Fibroblast of villous mesenchyme (primary cell): Measurements from ENCODE around the gene AGBL4. TPM values are rescaled to one million over a fixed set of nuclear protein-coding genes. Genes with fewer than 3 reads are reported as not detected.

ENCODE experiments used
- DNase-seq: peaks from one replicate; pipeline ENCODE4 v3.0.0-alpha.2; 2010; ENCODE audit warnings: low read depth
- H3K4me3 ChIP-seq: 2 replicates; pipeline ENCODE4 v1.5.1; 2011; ENCODE audit warnings: low read depth, mild to moderate bottlenecking, low read length
- total RNA-seq: library from RNA; depleted of rRNA; stranded (reverse); fragments of >200 nt; gene quantifications from 2 replicates; pipeline ENCODE4 v1.2.3, GENCODE V29; 2012
- TF ChIP-seq, protein P1 (sequence below): IDR thresholded peaks from 2 replicates; pipeline ENCODE4 v1.5.1; 2012; ENCODE audit warnings: low read depth, mild to moderate bottlenecking, low read length; ENCODE audit not compliant: insufficient read depth

Gene AGBL4
- total RNA-seq, 1 donor: not detected

DNA sequence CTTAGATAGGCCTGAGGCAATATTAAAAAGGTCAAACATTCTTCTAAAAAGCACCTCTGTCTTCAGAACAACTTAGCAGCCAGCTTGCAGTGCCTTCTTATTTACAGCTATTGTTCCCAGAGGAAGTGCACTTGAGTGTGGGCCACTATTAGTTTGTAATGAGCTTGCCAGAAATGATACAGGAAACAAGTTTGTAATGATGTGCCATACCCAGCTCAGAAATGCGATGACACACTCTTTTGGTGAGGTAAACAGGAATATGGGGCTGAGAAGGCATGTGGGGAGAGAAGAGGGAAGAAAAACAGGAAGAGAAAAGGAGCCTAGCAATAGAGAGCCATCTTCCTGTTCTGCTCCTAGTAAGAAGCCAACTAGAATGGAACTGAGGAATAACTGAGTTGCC, 295.4 kb downstream of the AGBL4 start:
- no peak overlapping the region for H3K4me3 ChIP-seq
- TF ChIP-seq, protein P1, sequence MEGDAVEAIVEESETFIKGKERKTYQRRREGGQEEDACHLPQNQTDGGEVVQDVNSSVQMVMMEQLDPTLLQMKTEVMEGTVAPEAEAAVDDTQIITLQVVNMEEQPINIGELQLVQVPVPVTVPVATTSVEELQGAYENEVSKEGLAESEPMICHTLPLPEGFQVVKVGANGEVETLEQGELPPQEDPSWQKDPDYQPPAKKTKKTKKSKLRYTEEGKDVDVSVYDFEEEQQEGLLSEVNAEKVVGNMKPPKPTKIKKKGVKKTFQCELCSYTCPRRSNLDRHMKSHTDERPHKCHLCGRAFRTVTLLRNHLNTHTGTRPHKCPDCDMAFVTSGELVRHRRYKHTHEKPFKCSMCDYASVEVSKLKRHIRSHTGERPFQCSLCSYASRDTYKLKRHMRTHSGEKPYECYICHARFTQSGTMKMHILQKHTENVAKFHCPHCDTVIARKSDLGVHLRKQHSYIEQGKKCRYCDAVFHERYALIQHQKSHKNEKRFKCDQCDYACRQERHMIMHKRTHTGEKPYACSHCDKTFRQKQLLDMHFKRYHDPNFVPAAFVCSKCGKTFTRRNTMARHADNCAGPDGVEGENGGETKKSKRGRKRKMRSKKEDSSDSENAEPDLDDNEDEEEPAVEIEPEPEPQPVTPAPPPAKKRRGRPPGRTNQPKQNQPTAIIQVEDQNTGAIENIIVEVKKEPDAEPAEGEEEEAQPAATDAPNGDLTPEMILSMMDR: no peak
- DNase-seq: no peak

DNA sequence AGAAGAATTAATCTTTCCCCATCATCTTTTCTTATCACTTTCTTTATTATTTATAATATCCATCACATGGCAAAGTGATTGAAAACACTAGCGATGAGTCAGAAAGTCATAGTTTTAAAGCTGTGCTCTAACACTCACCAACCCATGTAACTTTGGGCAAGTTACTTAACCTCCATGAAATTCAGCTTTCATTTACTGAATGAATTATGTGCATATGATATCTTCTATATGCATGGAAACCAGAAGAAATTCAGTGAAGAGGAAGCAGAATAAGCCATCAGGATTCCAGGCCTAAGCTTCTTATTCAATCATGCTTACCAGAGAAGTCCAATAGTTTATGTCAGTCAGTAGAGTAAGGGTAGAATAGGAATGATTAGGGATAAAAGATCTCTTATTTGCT, 300.1 kb downstream of the AGBL4 start:
- no peak for DNase-seq
- TF ChIP-seq, protein P1: no peak
- no peak overlapping the region for H3K4me3 ChIP-seq

DNA sequence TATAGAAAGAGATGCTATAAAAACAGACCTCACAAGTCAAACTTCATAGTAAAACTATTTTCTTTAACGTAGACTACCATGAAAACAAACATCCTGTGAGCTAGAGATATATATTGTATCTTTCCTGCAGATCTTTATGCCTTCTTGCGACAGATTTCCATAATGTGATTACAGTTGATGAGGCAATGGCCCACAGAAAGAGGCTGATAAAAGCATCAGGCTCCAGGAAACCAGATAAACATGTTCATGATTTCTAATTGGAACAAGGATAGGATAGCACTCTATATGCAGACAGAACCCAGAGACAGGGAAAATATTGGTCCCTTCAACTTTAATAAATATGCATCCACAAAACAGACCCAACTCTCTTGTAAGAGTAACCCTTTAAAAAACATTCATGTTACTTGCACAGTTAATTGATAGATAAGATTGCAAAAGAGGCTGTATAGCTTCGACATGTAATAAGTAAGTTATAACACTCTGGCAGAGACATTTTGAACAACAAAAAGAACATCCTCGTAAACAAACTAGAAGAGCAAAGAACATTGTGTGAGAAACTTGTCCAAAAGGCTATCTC, 329.4 kb downstream of the AGBL4 start:
- TF ChIP-seq, protein P1: no peak
- no peak overlapping the region for H3K4me3 ChIP-seq
- no peak for DNase-seq

DNA sequence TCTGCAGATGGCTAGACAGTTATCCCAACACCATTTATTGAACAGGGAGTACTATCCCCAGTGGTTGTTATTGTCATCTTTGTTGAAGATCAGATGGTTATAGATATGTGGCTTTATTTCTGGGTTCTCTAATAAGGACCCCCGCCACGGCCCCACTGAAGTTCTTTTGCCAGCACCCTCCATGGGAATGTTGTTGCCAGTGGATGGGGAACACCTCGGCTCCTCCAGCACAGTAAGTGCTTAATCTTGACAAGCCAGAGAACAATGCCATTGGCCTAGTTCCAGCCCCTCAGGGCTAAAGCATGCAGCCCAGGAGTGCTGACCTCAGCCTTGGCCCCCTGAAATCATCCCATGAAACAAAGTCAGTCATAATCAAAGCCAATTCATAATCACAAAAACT, 337.6 kb downstream of the AGBL4 start:
- TF ChIP-seq, protein P1: no peak
- no peak for DNase-seq

DNA sequence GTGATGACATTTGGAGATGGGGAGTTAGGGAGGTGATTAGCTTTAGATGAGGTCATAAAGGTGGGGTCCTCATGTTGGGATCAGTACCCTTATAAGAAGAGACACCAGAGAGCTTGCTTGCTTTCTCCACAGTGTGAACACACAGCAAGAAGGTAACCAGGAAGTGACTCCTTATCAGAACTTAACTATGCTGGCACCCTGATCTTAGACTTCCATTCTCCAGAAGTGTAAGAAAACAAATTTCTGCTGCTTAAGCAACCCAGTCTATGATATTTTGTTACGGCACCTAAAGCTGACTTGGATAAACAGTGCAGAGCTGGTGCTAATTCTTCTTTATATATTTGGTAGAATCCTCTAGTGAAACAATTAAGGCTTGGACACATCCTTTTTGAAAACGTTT, 346.0 kb downstream of the AGBL4 start:
- H3K4me3 ChIP-seq: no peak overlapping the region
- TF ChIP-seq, protein P1: no peak
- DNase-seq: no peak

More for the DNA sequence above, 337.6 kb downstream of the AGBL4 start:
- no peak overlapping the region for H3K4me3 ChIP-seq

DNA sequence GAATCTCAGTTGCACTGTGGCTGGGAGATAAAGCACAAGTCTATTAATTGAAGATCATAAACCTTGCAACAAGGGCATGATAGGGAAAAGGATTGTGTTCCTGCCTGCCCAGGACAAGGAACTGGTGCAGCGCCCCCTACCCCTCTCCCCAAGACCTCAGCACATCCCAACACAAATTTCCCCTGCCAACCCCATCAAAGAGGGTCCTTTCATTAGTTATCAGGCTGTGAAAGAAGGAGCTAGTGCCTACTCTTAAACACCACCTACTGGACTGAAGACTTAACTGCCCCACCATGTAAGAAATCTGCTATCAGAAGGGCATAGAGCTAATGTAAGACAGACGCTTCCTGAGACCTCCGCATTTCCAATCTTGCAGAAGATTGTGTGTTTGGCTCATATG, 372.6 kb downstream of the AGBL4 start:
- no peak for DNase-seq
- TF ChIP-seq, protein P1: no peak
- no peak overlapping the region for H3K4me3 ChIP-seq

DNA sequence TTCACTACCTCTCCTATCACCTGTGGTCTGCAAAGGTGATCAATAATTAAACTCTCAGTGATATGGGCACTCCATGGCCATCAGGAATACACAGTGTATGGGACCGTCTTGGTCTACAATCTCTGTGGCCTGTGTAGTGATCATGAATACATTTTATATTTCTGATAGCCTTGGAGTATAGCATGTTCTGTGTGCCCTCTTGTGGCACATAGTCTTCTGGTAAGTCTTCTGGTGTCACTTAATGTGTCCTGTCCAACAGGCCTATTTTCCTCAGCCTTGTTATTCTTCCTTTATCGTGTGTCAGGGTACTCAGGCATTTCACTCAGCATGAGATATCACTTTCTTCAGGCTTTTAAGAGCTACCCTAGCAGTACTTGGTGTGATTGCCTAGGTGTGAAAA, 393.6 kb downstream of the AGBL4 start:
- no peak overlapping the region for H3K4me3 ChIP-seq
- TF ChIP-seq, protein P1: no peak
- no peak for DNase-seq
